Breast epithelium (tissue), 3 donors: ENCODE data around the gene PARM1.

Experiments
- CTCF ChIP-seq, 3 donors: fragments of 450-650 bp; IDR thresholded peaks; one replicate each; pipeline ENCODE4 v1.5.1; 2016 to 2017; ENCODE audit warnings: antibody characterized with exemption in 3 of 3, mild to moderate bottlenecking in 3 of 3, moderate library complexity in 3 of 3
- POLR2AphosphoS5 ChIP-seq, 3 donors: sonication (generic); formaldehyde crosslinking; IDR thresholded peaks; one replicate each; pipeline ENCODE4 v1.6.1; 2017; ENCODE audit warnings: antibody characterized with exemption in 3 of 3

DNA sequence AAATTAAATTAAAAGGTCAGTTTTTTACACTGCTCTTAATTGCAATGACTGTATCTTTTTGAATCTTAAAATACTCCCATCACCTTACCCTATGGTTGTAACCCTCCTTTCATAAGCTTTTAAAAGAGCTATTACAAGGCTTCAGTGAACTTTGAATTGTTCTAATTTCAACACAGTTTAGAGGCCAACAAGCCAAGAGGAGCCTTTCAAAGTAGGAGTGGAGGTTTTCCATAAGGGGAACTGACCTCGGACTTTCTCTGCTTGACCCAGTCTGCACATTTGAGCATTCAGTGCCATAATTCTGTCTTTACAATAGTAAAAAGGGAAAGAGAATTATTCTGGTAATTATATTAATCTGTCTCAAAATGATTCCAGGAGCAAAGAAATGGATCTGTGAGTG, 98.9 kb downstream of the PARM1 start:
- TF ChIP-seq CTCF (IDR thresholded peaks at IDR 0.05) (no peak), POLR2AphosphoS5 (IDR thresholded peaks at IDR 0.05) (no peak)
